GM12878 (cell line): ENCODE measurements around the gene PLCG2. TPM values are rescaled to one million over a fixed set of nuclear protein-coding genes. Genes with fewer than 3 reads are reported as not detected.
A peak's percentile ranks its signal among the peaks of the same experiment; 100 is the strongest.

Experiments
- ATAC-seq: fragments of 200-7000 bp; cut with Tn5 transposase; 3 replicates; pipeline ENCODE4 v1.9.1; 2020; ENCODE audit warnings: mild to moderate bottlenecking, moderate library complexity
- BruUV-seq: library from RNA; stranded (reverse); fragments of 400-500 nt; replicated peaks from 2 replicates; lab custom pipeline; 2021; lab: Mats Ljungman, UMichigan
- CTCF ChIA-PET: fragments of 300-600 bp; sonication (Branson Sonifier 250); formaldehyde crosslinking; extraction: SDS; loops from one replicate; lab custom pipeline; 2021; ENCODE audit warnings: inconsistent platforms; lab: Yijun Ruan, JAX
- POLR2A ChIA-PET: fragments of 350-600 bp; formaldehyde crosslinking; extraction: SDS; loops from one replicate; lab custom pipeline; 2021; ENCODE audit warnings: inconsistent platforms; lab: Charles Lee
- RAD21 ChIA-PET: fragments of 300-600 bp; sonication (Branson Sonifier 250); formaldehyde crosslinking; loops from one replicate; lab custom pipeline; 2023; ENCODE audit warnings: antibody characterized with exemption; ENCODE audit not compliant: unreplicated experiment; lab: Charles Lee
- SMC1A ChIA-PET: fragments of 300-600 bp; sonication (Branson Sonifier 250); formaldehyde crosslinking; loops from one replicate; lab custom pipeline; 2023; ENCODE audit not compliant: unreplicated experiment, uncharacterized antibody; lab: Charles Lee
- DNase-seq: peaks from one replicate; pipeline ENCODE4 v3.0.0-alpha.2; 2011; ENCODE audit warnings: low read depth, low spot score
- FAIRE-seq: peaks from 3 replicates; lab custom pipeline; 2011; peaks lifted over from hg19 to GRCh38; lab: Jason Lieb, UNC
- H2AFZ ChIP-seq: 2 replicates; pipeline ENCODE4 v1.6.0; 2011; ENCODE audit warnings: low read depth, low read length, control low read depth; ENCODE audit not compliant: control insufficient read depth
- H3K27ac ChIP-seq: 2 replicates; pipeline ENCODE4 v1.5.1; 2011; ENCODE audit warnings: control low read depth; ENCODE audit not compliant: control insufficient read depth, insufficient read depth
- H3K27me3 ChIP-seq, 2 experiments: replicated peaks in 1 of 2; 2 replicates each; pipeline versions ENCODE4 v1.6.0 to v1.6.1; 2011; ENCODE audit warnings: low read length in 1 of 2; ENCODE audit not compliant: control insufficient read depth in 2 of 2, insufficient read depth in 2 of 2
- H3K36me3 ChIP-seq, 2 experiments: 2 replicates each; pipeline ENCODE4 v1.5.1; 2011; ENCODE audit warnings: low read length in 1 of 2; ENCODE audit not compliant: control insufficient read depth in 2 of 2, insufficient read depth in 2 of 2
- H3K4me1 ChIP-seq: 2 replicates; pipeline ENCODE4 v1.6.1; 2011; ENCODE audit warnings: mild to moderate bottlenecking, low read length, moderate library complexity, mixed read lengths; ENCODE audit not compliant: control insufficient read depth, insufficient read depth
- H3K4me2 ChIP-seq: 2 replicates; pipeline ENCODE4 v1.6.0; 2011; ENCODE audit warnings: control low read depth; ENCODE audit not compliant: control insufficient read depth, insufficient read depth
- H3K4me3 ChIP-seq: fragments of 200-600 bp; sonication (generic); 2 replicates; pipeline ENCODE4 v1.5.1; 2016
- H3K79me2 ChIP-seq: 2 replicates; pipeline ENCODE4 v1.6.0; 2011; ENCODE audit warnings: low read length; ENCODE audit not compliant: control insufficient read depth, insufficient read depth
- H3K9ac ChIP-seq: 2 replicates; pipeline ENCODE4 v1.8.0; 2011; ENCODE audit warnings: low read length, control low read depth, mixed read lengths; ENCODE audit not compliant: control insufficient read depth, insufficient read depth
- H3K9me3 ChIP-seq: replicated peaks from 3 replicates; pipeline ENCODE4 v1.5.1; 2011; ENCODE audit warnings: mild to moderate bottlenecking, low read length; ENCODE audit not compliant: control insufficient read depth, insufficient read depth
- H4K20me1 ChIP-seq: 2 replicates; pipeline ENCODE4 v1.6.0; 2011; ENCODE audit not compliant: control insufficient read depth, insufficient read depth
- CUX1 ChIP-seq: IDR thresholded peaks from 2 replicates; pipeline ENCODE4 v1.6.1; 2012; ENCODE audit warnings: improper control_type of control experiment, low read depth, low read length; ENCODE audit not compliant: insufficient replicate concordance
- FOS ChIP-seq: IDR thresholded peaks from 3 replicates; pipeline ENCODE4 v1.6.1; 2011; ENCODE audit warnings: borderline replicate concordance; ENCODE audit not compliant: insufficient read length; ENCODE audit errors: extremely low read depth
- FOXK2 ChIP-seq: fragments of 450-650 bp; IDR thresholded peaks from 2 replicates; pipeline ENCODE4 v1.6.1; 2017; ENCODE audit warnings: mild to moderate bottlenecking, moderate library complexity
- LARP7 ChIP-seq: fragments of 450-650 bp; IDR thresholded peaks from 2 replicates; pipeline ENCODE4 v1.6.1; 2017; ENCODE audit warnings: mild to moderate bottlenecking
- MTA2 ChIP-seq: fragments of 450-650 bp; IDR thresholded peaks from 2 replicates; pipeline ENCODE4 v1.6.1; 2016; ENCODE audit warnings: low read depth, mild to moderate bottlenecking, moderate library complexity
- NRF1 ChIP-seq: conservative IDR thresholded peaks from 2 replicates; pipeline ENCODE4 v1.6.1; 2011; ENCODE audit warnings: mild to moderate bottlenecking, low read depth, low read length, improper control_type of control experiment
- POLR2AphosphoS2 ChIP-seq: IDR thresholded peaks from 2 replicates; pipeline ENCODE4 v1.6.1; 2011; ENCODE audit warnings: low read depth, mild to moderate bottlenecking, low read length, improper control_type of control experiment, moderate library complexity
- STAT1 ChIP-seq: fragments of 450-650 bp; conservative IDR thresholded peaks from 2 replicates; pipeline ENCODE4 v1.6.1; 2014; ENCODE audit warnings: antibody characterized with exemption, mild to moderate bottlenecking
- SUZ12 ChIP-seq: fragments of 200-600 bp; sonication (generic); IDR thresholded peaks from one replicate; pipeline ENCODE4 v1.6.1; 2018; ENCODE audit warnings: antibody characterized with exemption, mild to moderate bottlenecking; ENCODE audit not compliant: unreplicated experiment
- USF2 ChIP-seq: IDR thresholded peaks from 2 replicates; pipeline ENCODE4 v1.6.1; 2011; ENCODE audit warnings: low read depth, low read length, improper control_type of control experiment, borderline replicate concordance
- ZNF592 ChIP-seq: fragments of 450-650 bp; IDR thresholded peaks from 2 replicates; pipeline ENCODE4 v1.6.1; 2017; ENCODE audit warnings: mild to moderate bottlenecking, moderate library complexity
- WGBS: methylation state at CpG from one replicate; pipeline ENCODE4 v1.1.6; 2016; ENCODE audit warnings: low lambda C conversion rate; ENCODE audit not compliant: insufficient replicate concordance, insufficient coverage; ENCODE audit errors: missing lambda C conversion rate; 5-methylcytosine and 5-hydroxymethylcytosine counted together
- in situ Hi-C: fragments of 300-500 bp; cut with MboI; formaldehyde crosslinking; loops from 9 replicates; pipeline ENCODE4 v1.14.3; 2018; ENCODE audit warnings: mixed read lengths
- intact Hi-C: fragments of 100-400 bp; cut with micrococcal nuclease; formaldehyde crosslinking; loops from one replicate; pipeline ENCODE4 v1.14.2; 2022; ENCODE audit not compliant: unreplicated experiment
- polyA plus RNA-seq, 11 experiments: library from polyadenylated mRNA; depleted of rRNA in 4 of 11; unstranded in 6 of 11; stranded (reverse) in 5 of 11; fragments of >200 nt; fragmentation: Nextera tagmentation in 4 of 11; fragmentation: Illumina TruSeq in 1 of 11; extraction: Ambion mirVana in 4 of 11; extraction: Trizol in 1 of 11; gene quantifications; 1 replicate in 1 of 11; 2 replicates in 10 of 11; pipeline versions ENCODE4 v1.2.1 to v1.2.3, GENCODE V29; 2011 to 2016; ENCODE audit warnings: inconsistent platforms in 2 of 11, missing spikeins in 2 of 11, low read depth in 1 of 11
- total RNA-seq, 4 experiments: library from RNA; depleted of rRNA in 3 of 4; stranded (reverse); fragments of >200 nt in 3 of 4; fragmentation: Illumina TruSeq in 1 of 4; extraction: Trizol in 1 of 4; gene quantifications; 2 replicates each; pipeline versions ENCODE4 v1.2.1 to v1.2.3, GENCODE V29; 2013 to 2021

The PLCG2 gene
- total and polyA plus RNA-seq, 10 of the 15 experiments (the other 5 are each of a cell fraction or from before 2014, with no cell fraction given), result 47.6 to 256 (median 149) TPM

- no peak for TF ChIP-seq USF2
- TF ChIP-seq SUZ12, result no peak
Observed at GRCh38 chr16:81790277-81790676, 11.2 kb downstream of the PLCG2 start (continued).

GRCh38 chr16:81790830-81791435, 11.8 kb downstream of the PLCG2 start:
- Histone ChIP-seq H3K27me3 (no peaks in the 10 kb centered on the region), H3K9me3 (no peaks in the 10 kb centered on the region), H3K4me2 (peak overlapping the region; percentile 39; the same call in 1 of the 2 replicates), H2AFZ (no peak overlapping the region), H3K4me3 (no peak overlapping the region), H3K4me1 (peaks cover 28% of the 10 kb centered on the region), H3K9ac (no peak overlapping the region), H3K79me2 (peaks cover 97% of the 10 kb centered on the region), H4K20me1 (peaks cover 3% of the 10 kb centered on the region; the same call in 1 of the 2 replicates), H3K36me3 (peaks cover 44 to 61% of the 10 kb centered on the region in 2 experiments), H3K27ac (no peak overlapping the region; the same call in 1 of the 2 replicates)
- RAD21 ChIA-PET, result interaction anchor here (1.0 to 1.1 kb wide), 5 partner anchors 9 to 83 kb away, joined by 3 to 4 read pairs (median 3); no protein-coding TSS in a partner anchor
- WGBS, result 50% methylated on average over 2 of the region's 2 CpGs
- DNase-seq (no peak), FAIRE-seq (no peak), ATAC-seq (no peak)
- SMC1A ChIA-PET, result interaction anchor here (0.7 to 2.0 kb wide), 5 partner anchors 14 to 84 kb away, joined by 3 to 6 read pairs (median 3); no protein-coding TSS in a partner anchor
- no TSS peak for BruUV-seq
- in situ Hi-C loops, result no loop called here
- CTCF ChIA-PET, result interaction anchor here (2.9 to 3.1 kb wide), 2 partner anchors 82 to 83 kb away, joined by 11 to 17 read pairs; no protein-coding TSS in a partner anchor
- intact Hi-C loops, result no loop called here
- POLR2A ChIA-PET, result interaction anchor here (1.2 to 1.7 kb wide), 2 partner anchors 8 to 38 kb away, joined by 4 to 11 read pairs; no protein-coding TSS in a partner anchor
- TF ChIP-seq STAT1 (no peak), NRF1 (no peak), POLR2AphosphoS2 (no peak), MTA2 (no peak), CUX1 (no peak), FOXK2 (no peak), FOS (no peak), LARP7 (no peak), ZNF592 (no peak)
